Neural crest cell (in vitro differentiated cells): Measurements from ENCODE around the gene CYP2F1. TPM values are rescaled to one million over a fixed set of nuclear protein-coding genes. Genes with fewer than 3 reads are reported as not detected.
"Not testable (repeated sequence)": the region's sequence is repeated elsewhere in the genome, so short reads cannot be mapped to it uniquely, and the experiment has no call there.

ENCODE experiments used
- DNase-seq: peaks from one replicate; pipeline ENCODE4 v3.0.0; 2021; ENCODE audit warnings: low read depth, mixed read lengths, low spot score
- H3K27ac Mint-ChIP-seq: one replicate; pipeline ENCODE4 v1.8.0; 2021; ENCODE audit warnings: mild to moderate bottlenecking, mixed read lengths; ENCODE audit not compliant: unreplicated experiment
- H3K27me3 Mint-ChIP-seq: 2 replicates; pipeline ENCODE4 v1.8.0; 2021; ENCODE audit warnings: low read depth, mild to moderate bottlenecking, mixed read lengths
- H3K36me3 Mint-ChIP-seq: 2 replicates; pipeline ENCODE4 v1.8.0; 2021; ENCODE audit warnings: low read depth, mild to moderate bottlenecking, mixed read lengths
- H3K4me1 Mint-ChIP-seq: 2 replicates; pipeline ENCODE4 v1.8.0; 2021; ENCODE audit warnings: mixed read lengths
- H3K4me3 Mint-ChIP-seq: one replicate; pipeline ENCODE4 v1.8.0; 2021; ENCODE audit warnings: mild to moderate bottlenecking, mixed read lengths
- H3K9me3 Mint-ChIP-seq: 2 replicates; pipeline ENCODE4 v1.8.0; 2021; ENCODE audit warnings: mixed read lengths
- CTCF ChIP-seq: fragments of 200-600 bp; sonication (generic); conservative IDR thresholded peaks from 2 replicates; pipeline ENCODE4 v1.5.0; 2021; ENCODE audit warnings: antibody characterized with exemption, mild to moderate bottlenecking
- total RNA-seq: library from RNA; stranded (reverse); gene quantifications from 2 replicates; pipeline ENCODE4 v1.2.1, GENCODE V29; 2021

Gene CYP2F1
- total RNA-seq, 1 donor from 2014 or later, result not detected

DNA sequence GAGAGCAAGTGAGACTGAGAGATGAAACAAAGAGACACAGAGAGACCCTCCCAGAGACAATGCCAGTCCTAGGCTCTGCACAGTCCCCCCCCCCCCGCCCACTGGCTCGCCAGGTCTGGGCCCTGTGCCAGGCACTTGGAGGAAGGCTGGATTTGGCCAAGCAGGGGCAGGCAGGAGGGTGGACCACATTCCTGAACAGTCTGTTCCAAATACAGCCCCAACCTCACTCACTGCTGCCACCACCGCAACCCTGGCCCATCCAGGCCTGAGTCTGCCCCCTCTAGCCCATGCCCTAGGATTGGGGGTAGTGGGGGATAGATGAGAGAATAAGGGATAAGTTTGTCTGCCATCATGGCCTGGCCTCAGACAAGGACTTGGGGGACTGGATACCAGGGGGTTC lies 19.0 kb downstream of the CYP2F1 start:
- TF ChIP-seq CTCF, result no peak
- no peak overlapping the region for H3K4me3 Mint-ChIP-seq
- H3K4me1 Mint-ChIP-seq, result peaks cover 4% of the 10 kb centered on the region
- DNase-seq, result no peak
- peaks cover 45% of the 10 kb centered on the region for H3K27me3 Mint-ChIP-seq
- H3K36me3 Mint-ChIP-seq, result no peaks in the 10 kb centered on the region
- no peak overlapping the region for H3K27ac Mint-ChIP-seq
- H3K9me3 Mint-ChIP-seq, result no peaks in the 10 kb centered on the region

- Mint-ChIP-seq H3K27me3 (peaks cover 37% of the 10 kb centered on the region), H3K4me1 (peaks cover 4% of the 10 kb centered on the region), H3K27ac (no peak overlapping the region), H3K9me3 (no peaks in the 10 kb centered on the region), H3K36me3 (no peaks in the 10 kb centered on the region), H3K4me3 (peak overlapping the region; percentile 65)
- no peak for TF ChIP-seq CTCF
- DNase-seq, result no peak
These were observed 20.4 kb downstream of the CYP2F1 start for GRCh38 chr19:41134616-41135015.

DNA sequence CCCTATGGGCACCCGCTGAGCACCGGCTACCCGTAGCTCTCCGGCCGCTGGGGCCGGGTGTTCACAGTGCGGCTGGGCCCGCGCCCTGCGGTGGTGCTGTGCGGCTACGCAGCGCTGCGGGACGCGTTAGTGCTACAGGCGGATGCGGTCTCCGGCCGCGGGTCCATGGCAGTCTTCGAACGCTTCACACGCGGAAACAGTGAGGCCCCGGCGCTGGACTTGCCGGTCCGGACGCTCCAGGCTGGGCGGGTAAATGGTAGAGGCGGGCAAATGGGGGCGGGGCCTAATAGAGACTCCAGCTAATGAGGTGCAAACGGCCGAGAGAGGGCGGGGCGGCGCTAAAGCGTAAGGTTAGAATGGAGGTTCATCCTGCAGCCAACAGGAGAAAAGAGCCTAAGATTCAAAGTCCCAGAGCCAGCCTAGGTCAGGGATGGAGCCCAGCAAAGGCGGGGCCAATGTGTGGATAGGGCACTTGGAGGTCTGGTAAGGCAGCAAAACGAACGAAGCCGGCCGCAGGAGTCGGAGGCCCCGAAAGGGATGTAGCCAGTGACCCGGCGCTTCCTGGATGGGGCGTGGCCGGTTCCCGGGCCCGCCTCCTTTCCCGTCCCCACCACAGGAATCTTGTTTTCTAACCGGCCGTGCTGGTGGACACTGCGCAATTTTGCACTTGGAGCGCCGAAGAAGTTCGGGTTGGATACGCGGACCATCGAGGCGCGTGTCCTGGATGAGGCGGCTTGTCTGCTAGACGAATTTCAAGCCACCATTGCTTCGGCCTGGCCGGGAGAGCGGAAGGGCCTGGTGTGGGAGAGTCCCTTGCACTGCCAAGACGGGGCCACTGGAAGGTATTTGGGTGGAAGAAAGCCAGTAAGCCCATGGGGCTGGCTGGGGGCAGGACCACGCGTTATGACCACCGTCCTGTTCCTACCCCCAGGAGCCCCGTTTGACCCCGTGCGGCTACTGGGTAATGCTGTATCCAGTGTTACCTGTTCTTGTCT lies 21.5 kb downstream of the CYP2F1 start:
- peak; percentile 61 for DNase-seq
- TF ChIP-seq CTCF, result peak; percentile 16
- H3K4me1 Mint-ChIP-seq, H3K36me3 Mint-ChIP-seq, H3K9me3 Mint-ChIP-seq: not testable (repeated sequence)
- Mint-ChIP-seq H3K4me3 (peak overlapping the region; percentile 93), H3K27ac (peak overlapping the region; percentile 96), H3K27me3 (peaks cover 34% of the 10 kb centered on the region)

- no peaks in the 10 kb centered on the region for H3K36me3 Mint-ChIP-seq
- H3K27ac Mint-ChIP-seq, result no peak overlapping the region
- peaks cover 31% of the 10 kb centered on the region for H3K27me3 Mint-ChIP-seq
- no peak for TF ChIP-seq CTCF
- no peaks in the 10 kb centered on the region for H3K9me3 Mint-ChIP-seq
- peaks cover 4% of the 10 kb centered on the region for H3K4me1 Mint-ChIP-seq
- peak overlapping the region; percentile 41 for H3K4me3 Mint-ChIP-seq
- no peak for DNase-seq
These were observed 22.6 kb downstream of the CYP2F1 start for GRCh38 chr19:41136636-41137455.

GRCh38 chr19:41144403-41144802 lies 30.2 kb downstream of the CYP2F1 start:
- H3K4me3 Mint-ChIP-seq, result no peak overlapping the region
- no peaks in the 10 kb centered on the region for H3K36me3 Mint-ChIP-seq
- H3K9me3 Mint-ChIP-seq, result no peaks in the 10 kb centered on the region
- H3K27ac Mint-ChIP-seq, result no peak overlapping the region
- DNase-seq, result peak; percentile 80
- peaks cover 21% of the 10 kb centered on the region for H3K27me3 Mint-ChIP-seq
- TF ChIP-seq CTCF, result peak; percentile 82
- H3K4me1 Mint-ChIP-seq, result no peaks in the 10 kb centered on the region
